Upper lobe of left lung (tissue), 4 donors: ENCODE results near the gene CFAP69.

Experiments used
- EP300 ChIP-seq, 4 donors: sonication (generic); formaldehyde crosslinking; IDR thresholded peaks; one replicate each; pipeline ENCODE4 v1.5.1; 2017; ENCODE audit warnings: antibody characterized with exemption in 4 of 4, control low read depth in 2 of 4
- POLR2A ChIP-seq, 4 donors: fragments of 450-650 bp; IDR thresholded peaks; one replicate each; pipeline ENCODE4 v1.5.1; 2016 to 2017; ENCODE audit warnings: antibody characterized with exemption in 4 of 4, mild to moderate bottlenecking in 2 of 4
- POLR2AphosphoS5 ChIP-seq, 2 donors: sonication (generic); formaldehyde crosslinking; IDR thresholded peaks; one replicate each; pipeline ENCODE4 v1.5.1; 2017; ENCODE audit warnings: antibody characterized with exemption in 2 of 2
- TF ChIP-seq, protein P1 (sequence below), 6 experiments: fragments of 450-650 bp in 4 of 6; fragments of 200-600 bp in 2 of 6; sonication (generic) in 2 of 6; IDR thresholded peaks; one replicate each; pipeline ENCODE4 v1.5.1; 2016 to 2019; ENCODE audit warnings: antibody characterized with exemption in 6 of 6

DNA sequence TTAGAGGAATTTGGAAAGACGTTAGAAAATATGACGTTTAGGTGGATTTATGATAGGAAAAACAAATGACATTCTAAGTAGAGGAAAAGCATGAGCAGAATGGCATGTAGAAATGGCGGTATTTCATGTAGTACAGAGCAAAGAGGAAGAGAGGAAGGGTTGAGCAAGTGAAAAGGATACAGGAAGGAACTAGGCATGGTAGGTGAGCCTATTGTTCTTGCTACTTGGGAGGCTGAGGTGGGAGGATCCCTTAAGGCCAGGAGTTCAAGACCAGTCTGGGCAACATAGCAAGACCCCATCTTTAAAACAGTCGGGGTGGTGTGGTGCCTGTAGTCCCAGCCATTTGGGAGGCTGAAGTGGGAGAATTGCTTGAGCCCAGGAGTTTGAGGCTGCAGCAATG is 102.8 kb downstream of the CFAP69 start:
- TF ChIP-seq, protein P1, sequence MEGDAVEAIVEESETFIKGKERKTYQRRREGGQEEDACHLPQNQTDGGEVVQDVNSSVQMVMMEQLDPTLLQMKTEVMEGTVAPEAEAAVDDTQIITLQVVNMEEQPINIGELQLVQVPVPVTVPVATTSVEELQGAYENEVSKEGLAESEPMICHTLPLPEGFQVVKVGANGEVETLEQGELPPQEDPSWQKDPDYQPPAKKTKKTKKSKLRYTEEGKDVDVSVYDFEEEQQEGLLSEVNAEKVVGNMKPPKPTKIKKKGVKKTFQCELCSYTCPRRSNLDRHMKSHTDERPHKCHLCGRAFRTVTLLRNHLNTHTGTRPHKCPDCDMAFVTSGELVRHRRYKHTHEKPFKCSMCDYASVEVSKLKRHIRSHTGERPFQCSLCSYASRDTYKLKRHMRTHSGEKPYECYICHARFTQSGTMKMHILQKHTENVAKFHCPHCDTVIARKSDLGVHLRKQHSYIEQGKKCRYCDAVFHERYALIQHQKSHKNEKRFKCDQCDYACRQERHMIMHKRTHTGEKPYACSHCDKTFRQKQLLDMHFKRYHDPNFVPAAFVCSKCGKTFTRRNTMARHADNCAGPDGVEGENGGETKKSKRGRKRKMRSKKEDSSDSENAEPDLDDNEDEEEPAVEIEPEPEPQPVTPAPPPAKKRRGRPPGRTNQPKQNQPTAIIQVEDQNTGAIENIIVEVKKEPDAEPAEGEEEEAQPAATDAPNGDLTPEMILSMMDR (IDR thresholded peaks at IDR 0.05) = no peak
- TF ChIP-seq EP300 (IDR thresholded peaks at IDR 0.05) = no peak
- no peak for TF ChIP-seq POLR2A (IDR thresholded peaks at IDR 0.05)
- no peak for TF ChIP-seq POLR2AphosphoS5 (IDR thresholded peaks at IDR 0.05)
